H1 (cell line): ENCODE data around the gene GID8. TPM values are rescaled to one million over a fixed set of nuclear protein-coding genes. Genes with fewer than 3 reads are reported as not detected.

Experiments
- CTCF ChIA-PET: fragments of 300-600 bp; sonication (Branson Sonifier 250); formaldehyde crosslinking; loops from one replicate; lab custom pipeline; 2021; ENCODE audit not compliant: partially characterized antibody; lab: Charles Lee
- POLR2A ChIA-PET: fragments of 300-600 bp; sonication (Branson Sonifier 250); formaldehyde crosslinking; loops from one replicate; lab custom pipeline; 2021; ENCODE audit warnings: inconsistent platforms; ENCODE audit not compliant: partially characterized antibody; lab: Charles Lee
- DNase-seq, 2 experiments: peaks; one replicate each; pipeline versions ENCODE4 v3.0.0 to v3.0.0-alpha.2; 2010 to 2022; ENCODE audit warnings: low spot score in 2 of 2, low read depth in 1 of 2, mixed read lengths in 1 of 2
- FAIRE-seq: peaks from 2 replicates; lab custom pipeline; 2011; peaks lifted over from hg19 to GRCh38; lab: Jason Lieb, UNC
- H2AFZ ChIP-seq: 2 replicates; pipeline ENCODE4 v1.8.1; 2012; ENCODE audit warnings: low read length, inconsistent platforms
- H2AK5ac ChIP-seq: 2 replicates; pipeline ENCODE4 v1.6.1; 2013; ENCODE audit warnings: low read depth, low read length
- H2BK120ac ChIP-seq: replicated peaks from 2 replicates; pipeline ENCODE3; 2013; ENCODE audit warnings: low read depth, low read length, inconsistent platforms
- H2BK12ac ChIP-seq: 2 replicates; pipeline ENCODE4 v1.6.1; 2013; ENCODE audit warnings: low read depth, low read length
- H2BK15ac ChIP-seq: 2 replicates; pipeline ENCODE4 v1.6.1; 2013; ENCODE audit warnings: low read length
- H2BK20ac ChIP-seq: 2 replicates; pipeline ENCODE4 v1.6.1; 2013; ENCODE audit warnings: low read length
- H2BK5ac ChIP-seq: 2 replicates; pipeline ENCODE4 v1.6.1; 2013; ENCODE audit warnings: low read depth, low read length
- H3K14ac ChIP-seq: 2 replicates; pipeline ENCODE4 v1.6.1; 2013; ENCODE audit warnings: inconsistent platforms; ENCODE audit not compliant: insufficient read length
- H3K18ac ChIP-seq: 2 replicates; pipeline ENCODE4 v1.6.1; 2013; ENCODE audit warnings: low read length; ENCODE audit errors: extremely low read depth
- H3K23ac ChIP-seq: 2 replicates; pipeline ENCODE4 v1.6.1; 2013; ENCODE audit warnings: inconsistent platforms; ENCODE audit not compliant: insufficient read length
- H3K23me2 ChIP-seq: 2 replicates; pipeline ENCODE4 v1.6.1; 2013; ENCODE audit warnings: low read depth, low read length
- H3K27ac ChIP-seq: 2 replicates; pipeline ENCODE4 v1.6.1; 2011; ENCODE audit warnings: low read depth, low read length, inconsistent platforms
- H3K27me3 ChIP-seq, 4 experiments: replicated peaks in 1 of 4; 1 replicate in 1 of 4; 2 replicates in 3 of 4; pipeline versions ENCODE4 v1.6.1 to v1.8.1; 2011 to 2013; ENCODE audit warnings: low read length in 3 of 4, mild to moderate bottlenecking in 3 of 4, inconsistent platforms in 2 of 4, mixed read lengths in 2 of 4, moderate library complexity in 1 of 4; ENCODE audit not compliant: control insufficient read depth in 3 of 4, insufficient read depth in 3 of 4; ENCODE audit errors: extremely low read depth in 1 of 4
- H3K36me3 ChIP-seq, 4 experiments: 2 replicates each; pipeline versions ENCODE4 v1.6.1 to v1.8.1; 2011 to 2013; ENCODE audit warnings: mild to moderate bottlenecking in 4 of 4, low read length in 3 of 4, moderate library complexity in 2 of 4, control low read depth in 1 of 4, inconsistent platforms in 1 of 4; ENCODE audit not compliant: insufficient read depth in 4 of 4, control insufficient read depth in 2 of 4
- H3K4ac ChIP-seq: replicated peaks from 2 replicates; pipeline ENCODE3; 2013; ENCODE audit warnings: low read length, low read depth, mixed read lengths, inconsistent platforms; ENCODE audit not compliant: insufficient read length
- H3K4me1 ChIP-seq, 4 experiments: replicated peaks in 1 of 4; 1 replicate in 1 of 4; 2 replicates in 3 of 4; pipeline versions ENCODE4 v1.6.1 to v1.8.1; 2011 to 2013; ENCODE audit warnings: low read length in 3 of 4, inconsistent platforms in 2 of 4, mixed read lengths in 1 of 4; ENCODE audit not compliant: insufficient read depth in 4 of 4, control insufficient read depth in 3 of 4
- H3K4me2 ChIP-seq, 2 experiments: 2 replicates each; pipeline versions ENCODE4 v1.6.1 to v1.8.1; 2011 to 2013; ENCODE audit warnings: low read depth in 2 of 2, low read length in 2 of 2, control low read depth in 1 of 2, inconsistent platforms in 1 of 2, mild to moderate bottlenecking in 1 of 2; ENCODE audit not compliant: insufficient read depth in 1 of 2
- H3K4me3 ChIP-seq, 4 experiments: fragments of 200-600, 300-600 bp in 1 of 4; sonication (generic), shearing (Covaris generic), sonication (Bioruptor Twin) in 1 of 4; 2 replicates each; pipeline versions ENCODE4 v1.5.1 to v1.8.1; 2011 to 2016; ENCODE audit warnings: low read length in 4 of 4, low read depth in 3 of 4, control low read depth in 2 of 4, inconsistent platforms in 2 of 4, mild to moderate bottlenecking in 2 of 4, mixed read lengths in 1 of 4, moderate library complexity in 1 of 4; ENCODE audit not compliant: insufficient read depth in 2 of 4; ENCODE audit errors: extremely low read depth in 1 of 4
- H3K56ac ChIP-seq: replicated peaks from 2 replicates; pipeline ENCODE3; 2013; ENCODE audit warnings: low read depth, mild to moderate bottlenecking, mixed read lengths, low read length, inconsistent platforms; ENCODE audit not compliant: insufficient read length
- H3K79me1 ChIP-seq: 2 replicates; pipeline ENCODE4 v1.6.1; 2013; ENCODE audit warnings: low read depth, low read length, control low read depth
- H3K79me2 ChIP-seq, 2 experiments: 2 replicates each; pipeline versions ENCODE4 v1.6.1 to v1.8.1; 2012 to 2013; ENCODE audit warnings: low read length in 2 of 2, mild to moderate bottlenecking in 2 of 2, inconsistent platforms in 1 of 2; ENCODE audit not compliant: insufficient read depth in 2 of 2, control insufficient read depth in 1 of 2
- H3K9ac ChIP-seq, 4 experiments: replicated peaks in 1 of 4; 1 replicate in 1 of 4; 2 replicates in 3 of 4; pipeline versions ENCODE4 v1.6.1 to v1.8.1; 2011 to 2013; ENCODE audit warnings: low read depth in 3 of 4, low read length in 3 of 4, control low read depth in 2 of 4, mild to moderate bottlenecking in 2 of 4, moderate library complexity in 2 of 4, inconsistent platforms in 1 of 4; ENCODE audit errors: extremely low read depth in 1 of 4
- H3K9me3 ChIP-seq, 2 experiments: 2 replicates each; pipeline versions ENCODE4 v1.6.1 to v1.8.1; 2012 to 2013; ENCODE audit warnings: mild to moderate bottlenecking in 2 of 2, moderate library complexity in 2 of 2, control low read depth in 1 of 2, inconsistent platforms in 1 of 2, low read depth in 1 of 2, low read length in 1 of 2, mixed read lengths in 1 of 2; ENCODE audit not compliant: insufficient read depth in 2 of 2
- H4K20me1 ChIP-seq, 2 experiments: replicated peaks in 1 of 2; 2 replicates each; pipeline versions ENCODE3 to v1.8.1; 2011 to 2013; ENCODE audit warnings: inconsistent platforms in 2 of 2, low read length in 2 of 2, mild to moderate bottlenecking in 1 of 2; ENCODE audit not compliant: insufficient read depth in 2 of 2, control insufficient read depth in 1 of 2
- H4K5ac ChIP-seq: 2 replicates; pipeline ENCODE4 v1.6.1; 2013; ENCODE audit warnings: low read length, low read depth, mixed read lengths, inconsistent platforms; ENCODE audit not compliant: insufficient read length
- H4K8ac ChIP-seq: 2 replicates; pipeline ENCODE4 v1.8.0; 2013; ENCODE audit warnings: mild to moderate bottlenecking, moderate library complexity, low read length, inconsistent platforms; ENCODE audit not compliant: insufficient read depth; ENCODE audit errors: extremely low read depth
- H4K91ac ChIP-seq: replicated peaks from 2 replicates; pipeline ENCODE3; 2013; ENCODE audit warnings: low read length, mixed read lengths, inconsistent platforms; ENCODE audit not compliant: insufficient read length
- JUN ChIP-seq: IDR thresholded peaks from 2 replicates; pipeline ENCODE4 v1.6.1; 2011; ENCODE audit warnings: low read depth, mild to moderate bottlenecking, improper control_type of control experiment, low read length
- TBP ChIP-seq: IDR thresholded peaks from 2 replicates; pipeline ENCODE4 v1.6.1; 2011; ENCODE audit warnings: low read depth, low read length, improper control_type of control experiment
- YY1 ChIP-seq: IDR thresholded peaks from 2 replicates; pipeline ENCODE4 v1.6.1; 2011; ENCODE audit warnings: low read depth, mild to moderate bottlenecking, low read length
- WGBS, 2 experiments: shearing (Covaris generic) in 1 of 2; methylation state at CpG; one replicate each; pipeline versions ENCODE4 v1.1.6 to v1.1.7; 2013 to 2015; ENCODE audit warnings: low lambda C conversion rate in 2 of 2, mixed read lengths in 2 of 2, inconsistent platforms in 1 of 2, low coverage in 1 of 2, missing lambda C conversion rate in 1 of 2; ENCODE audit not compliant: insufficient replicate concordance in 2 of 2, insufficient coverage in 1 of 2, insufficient read length in 1 of 2; ENCODE audit errors: extremely low coverage in 1 of 2, missing lambda C conversion rate in 1 of 2; 5-methylcytosine and 5-hydroxymethylcytosine counted together
- polyA plus RNA-seq, 7 experiments: library from polyadenylated mRNA; depleted of rRNA in 3 of 7; stranded (reverse) in 5 of 7; unstranded in 2 of 7; fragments of >200 nt in 5 of 7; fragments of 200-250 nt in 2 of 7; gene quantifications; 1 replicate in 5 of 7; 2 replicates in 1 of 7; 4 replicates in 1 of 7; pipeline versions ENCODE4 v1.2.1 to v1.2.3, GENCODE V29; 2011 to 2013; ENCODE audit warnings: missing spikeins in 2 of 7, mixed read lengths in 2 of 7
- total RNA-seq: library from RNA; stranded (reverse); fragmentation: NEBNext Ultra II Directional; extraction: Animal tissue kit (Norgen Biotek cat#: 25700); gene quantifications from 2 replicates; pipeline ENCODE4 v1.2.1, GENCODE V29; 2021

GID8 gene
- total and polyA plus RNA-seq, 2 of the 8 experiments (the other 6 are each of a cell fraction or from before 2014, with no cell fraction given): 39.7 to 72.9 TPM

- no peak overlapping the region for H3K9ac ChIP-seq
- H3K14ac ChIP-seq: no peak overlapping the region
- peaks cover 2 to 36% (median 17%) of the 10 kb centered on the region in 4 experiments for H3K4me1 ChIP-seq
- WGBS, 2 experiments: 85% methylated on average over 30 of the region's 38 CpGs; no CpG with 5 or more reads in 1 of the 2 experiments
- no peak overlapping the region for H3K27ac ChIP-seq
- peaks cover 0 to 2% of the 10 kb centered on the region in 2 experiments for H4K20me1 ChIP-seq
- H2BK120ac ChIP-seq: no peak overlapping the region
- no peak overlapping the region for H4K5ac ChIP-seq
- H3K9me3 ChIP-seq: no peaks in the 10 kb centered on the region
- no peak overlapping the region; the same call in 1 of the 2 replicates for H2BK15ac ChIP-seq
- H4K91ac ChIP-seq: no peak overlapping the region
- H2BK20ac ChIP-seq: no peak overlapping the region
- H3K27me3 ChIP-seq: peaks cover 5 to 28% (median 17%) of the 10 kb centered on the region in 4 experiments
- H3K4ac ChIP-seq: no peak overlapping the region
- ChIA-PET POLR2A (interaction anchor here (0.6 to 2.4 kb wide), 6 partner anchors 12 to 1194 kb away, joined by 3 to 7 read pairs (median 3); partner anchors contain the start of genes DIDO1 and GID8), CTCF (interaction anchor here (0.6 to 2.1 kb wide), 3 partner anchors 25 to 199 kb away, joined by 3 to 5 read pairs (median 5); partner anchors contain the start of gene SLC17A9)
- H3K79me2 ChIP-seq: no peaks in the 10 kb centered on the region
- H3K18ac ChIP-seq: no peak overlapping the region
- H4K8ac ChIP-seq: no peak overlapping the region
- no peak overlapping the region for H3K56ac ChIP-seq
- no peak overlapping the region for H2AK5ac ChIP-seq
- H3K23ac ChIP-seq: no peak overlapping the region
- no peak overlapping the region for H3K4me3 ChIP-seq
- H3K36me3 ChIP-seq: no peaks in the 10 kb centered on the region
- H2AFZ ChIP-seq: no peak overlapping the region
- H2BK12ac ChIP-seq: peak overlapping the region; percentile 75; the same call in 1 of the 2 replicates
- TF ChIP-seq TBP: no peak
- no peak for TF ChIP-seq JUN
- no peak for TF ChIP-seq YY1
- no peak overlapping the region for H3K4me2 ChIP-seq
- H3K23me2 ChIP-seq: peaks cover 3% of the 10 kb centered on the region; the same call in 1 of the 2 replicates
- peak overlapping the region; percentile 52; the same call in 1 of the 2 replicates for H2BK5ac ChIP-seq
- H3K79me1 ChIP-seq: no peaks in the 10 kb centered on the region
- no peak for FAIRE-seq
- DNase-seq: no peak
Measured at GRCh38 chr20:62977613-62978560, 39.9 kb downstream of the GID8 start.
